Measurements from ENCODE around the gene CALHM4.

CALHM4 gene, protein sequence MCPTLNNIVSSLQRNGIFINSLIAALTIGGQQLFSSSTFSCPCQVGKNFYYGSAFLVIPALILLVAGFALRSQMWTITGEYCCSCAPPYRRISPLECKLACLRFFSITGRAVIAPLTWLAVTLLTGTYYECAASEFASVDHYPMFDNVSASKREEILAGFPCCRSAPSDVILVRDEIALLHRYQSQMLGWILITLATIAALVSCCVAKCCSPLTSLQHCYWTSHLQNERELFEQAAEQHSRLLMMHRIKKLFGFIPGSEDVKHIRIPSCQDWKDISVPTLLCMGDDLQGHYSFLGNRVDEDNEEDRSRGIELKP

DNA sequence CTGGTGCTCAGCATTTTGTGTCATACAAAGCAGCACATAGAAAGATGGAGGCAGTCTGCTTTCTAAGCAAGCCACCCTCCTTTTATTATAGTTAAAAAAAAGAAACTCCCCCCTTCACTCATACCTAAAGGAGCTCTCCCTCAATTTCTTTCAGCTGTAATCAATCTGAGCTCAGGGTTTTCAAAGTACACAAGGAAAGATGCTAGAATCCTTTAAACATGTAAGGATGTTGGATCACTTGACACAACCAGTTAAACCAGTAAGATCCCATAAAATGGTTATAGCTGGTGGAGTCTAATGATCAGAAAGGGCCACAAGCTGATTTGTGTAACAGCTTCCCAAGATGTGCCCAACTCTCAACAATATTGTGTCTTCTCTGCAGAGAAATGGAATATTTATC, at the start of gene CALHM4:
Gene CALHM4, plus strand, starts transcription at position 301 of the 400 bp plus-strand sequence. Its CDS starts 43 bp downstream, at position 344.
- no peak for DNase-seq (ENCODE audit: low read depth in 2 of 2, low spot score in 1 of 2)

DNA sequence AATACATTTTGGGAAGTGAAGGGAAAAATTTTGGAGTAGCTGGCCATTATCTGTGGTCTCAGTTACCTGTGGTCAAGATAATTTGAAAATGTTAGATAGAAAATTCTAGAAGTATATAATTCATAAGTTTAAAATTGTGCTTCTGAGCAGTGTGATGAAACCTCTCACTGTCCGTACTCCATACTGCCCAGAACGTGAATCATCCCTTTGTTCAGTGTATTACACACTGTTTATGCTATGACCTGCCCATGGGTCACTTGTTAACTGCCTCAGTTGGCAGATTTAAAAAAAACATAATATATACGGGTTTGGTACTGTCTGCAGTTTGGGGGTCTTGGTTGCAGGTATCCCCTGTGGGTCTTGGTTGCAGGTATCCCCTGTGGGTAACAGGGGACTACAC, 46.2 kb upstream of the CALHM4 start:
- no peak for DNase-seq (ENCODE audit: low read depth in 2 of 2, low spot score in 1 of 2)

DNA sequence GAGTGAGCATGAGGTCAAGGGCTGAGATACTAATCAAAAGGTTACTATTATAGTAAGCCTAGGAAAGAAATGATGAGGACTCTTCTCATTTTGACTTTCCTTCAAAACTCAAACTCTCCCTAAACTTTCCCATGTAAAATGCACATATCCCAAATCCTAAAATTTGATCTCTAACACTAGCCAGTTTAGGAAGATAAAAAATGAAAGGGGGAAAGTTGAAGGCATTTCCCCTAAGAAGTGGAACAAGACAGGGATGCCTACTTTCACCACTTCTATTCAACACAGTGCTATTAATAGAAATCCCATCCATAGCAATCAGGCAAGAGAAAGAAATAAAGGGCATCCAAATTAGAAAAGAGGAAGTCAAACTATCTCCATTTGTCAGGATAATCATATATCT, 45.0 kb upstream of the CALHM4 start:
- DNase-seq (ENCODE audit: low read depth in 2 of 2, low spot score in 1 of 2): no peak

DNA sequence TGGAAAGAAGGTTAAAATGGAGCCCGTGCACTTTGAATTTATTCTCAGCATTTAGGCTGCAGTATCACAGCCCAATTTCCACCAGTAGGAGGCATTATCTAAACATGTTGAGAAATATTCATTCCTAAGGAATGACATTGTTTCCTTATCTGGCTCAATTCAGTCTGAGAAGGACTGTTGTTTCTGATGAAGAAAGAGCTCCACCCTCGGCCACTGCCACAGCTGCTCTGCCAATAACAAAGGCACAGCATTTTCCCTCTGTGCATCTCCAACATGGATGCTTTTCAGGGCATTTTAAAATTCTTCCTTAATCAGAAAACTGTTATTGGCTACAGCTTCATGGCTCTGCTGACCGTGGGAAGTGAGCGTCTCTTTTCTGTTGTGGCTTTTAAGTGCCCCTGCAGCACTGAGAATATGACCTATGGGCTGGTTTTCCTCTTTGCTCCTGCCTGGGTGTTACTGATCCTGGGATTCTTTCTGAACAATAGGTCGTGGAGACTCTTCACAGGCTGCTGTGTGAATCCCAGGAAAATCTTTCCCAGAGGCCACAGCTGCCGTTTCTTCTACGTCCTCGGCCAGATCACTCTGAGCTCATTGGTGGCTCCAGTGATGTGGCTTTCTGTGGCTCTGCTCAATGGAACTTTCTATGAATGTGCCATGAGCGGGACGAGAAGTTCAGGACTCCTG, 42.0 kb upstream of the CALHM4 start, which contains the start of gene CALHM5:
Gene CALHM5, plus strand, starts transcription at position 216 of the 687 bp plus-strand sequence. Its CDS starts 58 bp downstream, at position 274.
- no peak for DNase-seq (ENCODE audit: low read depth in 2 of 2, low spot score in 1 of 2)

DNA sequence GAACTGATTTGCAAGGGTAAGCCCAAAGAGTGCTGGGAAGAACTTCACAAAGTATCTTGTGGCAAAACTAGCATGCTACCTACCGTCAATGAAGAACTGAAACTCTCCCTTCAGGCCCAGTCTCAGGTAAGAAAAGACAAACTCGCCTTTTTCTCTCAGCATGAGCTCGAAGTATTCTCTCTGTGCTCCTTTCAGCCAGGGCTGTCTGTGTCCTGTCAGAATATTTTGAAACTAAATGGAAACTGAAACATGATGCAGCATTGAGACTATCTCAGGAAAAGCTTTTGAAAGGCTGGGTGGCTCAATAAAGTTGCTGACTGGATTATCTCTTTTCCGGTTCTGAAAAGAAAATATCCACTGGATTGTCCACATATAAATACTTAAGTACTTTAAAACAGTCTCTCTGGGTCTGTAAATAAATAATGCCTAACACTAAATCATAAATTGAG, 41.4 kb upstream of the CALHM4 start:
- DNase-seq (ENCODE audit: low read depth in 2 of 2, low spot score in 1 of 2): no peak

DNA sequence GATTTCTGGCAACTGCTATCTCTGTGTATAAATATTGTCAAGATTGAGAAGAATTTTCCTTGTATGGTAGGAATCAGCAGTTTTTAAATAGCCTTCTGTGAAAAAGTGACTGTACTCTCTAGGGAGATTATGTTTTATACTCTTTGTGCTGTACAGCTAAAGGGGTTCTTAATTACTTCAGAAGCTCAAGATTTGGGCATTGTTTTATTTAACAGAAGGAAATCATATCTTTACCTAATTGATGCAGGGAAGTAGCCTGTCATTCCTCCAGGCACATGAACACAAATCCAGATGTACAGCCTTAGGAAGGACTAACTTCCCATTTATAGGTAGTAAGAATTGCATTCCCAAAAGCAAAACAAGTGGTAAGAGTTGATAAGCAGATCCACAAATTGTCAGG, 40.8 kb upstream of the CALHM4 start:
- DNase-seq (ENCODE audit: low read depth in 2 of 2, low spot score in 1 of 2): no peak

DNA sequence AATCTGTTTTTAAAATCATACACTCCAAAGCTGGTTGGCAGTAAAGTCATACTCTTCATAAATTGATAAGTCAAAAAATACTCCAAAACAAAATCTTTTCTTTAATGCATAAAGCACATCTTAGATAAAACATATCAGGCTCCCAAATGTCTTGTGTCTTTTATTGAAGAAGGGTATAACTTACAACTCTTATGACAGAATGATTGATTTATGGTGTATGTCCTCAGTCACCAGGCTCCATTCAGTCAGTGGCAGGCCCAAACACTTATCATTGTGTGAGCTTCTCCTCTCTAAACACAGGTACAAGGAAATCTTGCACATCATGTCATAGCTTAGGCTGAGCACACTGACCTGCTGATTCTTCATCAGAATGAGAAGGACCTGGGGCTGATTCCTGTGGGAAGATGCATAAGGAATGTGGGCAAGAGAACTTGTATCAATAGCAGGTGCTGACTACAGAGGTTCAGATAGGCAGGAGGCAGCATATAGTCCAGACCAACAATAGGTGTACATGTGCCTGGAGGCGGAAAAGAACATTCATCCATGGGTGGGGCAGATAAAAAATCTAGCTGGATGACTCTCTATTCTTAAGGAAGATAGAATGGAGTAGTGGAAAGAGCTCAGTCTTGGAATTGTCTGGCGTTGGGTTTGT, 40.2 kb upstream of the CALHM4 start:
- no peak for DNase-seq (ENCODE audit: low read depth in 2 of 2, low spot score in 1 of 2)

DNA sequence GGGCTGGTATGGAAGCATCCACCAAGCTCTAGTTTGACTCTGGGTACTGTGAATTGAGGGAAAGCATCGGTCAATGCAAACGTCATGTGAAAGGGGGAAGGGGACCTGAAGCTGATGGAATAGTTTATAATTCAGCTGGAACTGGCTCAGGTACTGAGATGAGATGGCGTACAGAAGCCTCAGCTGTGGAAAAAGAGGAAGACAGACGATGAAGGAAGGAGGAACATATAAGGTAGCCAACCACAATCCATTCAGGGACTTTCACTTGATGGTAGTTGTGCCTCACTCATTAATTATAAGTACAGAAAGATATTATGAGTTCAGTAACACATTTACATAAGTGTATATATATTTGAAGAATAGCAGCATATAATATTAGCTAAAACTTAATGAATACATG, 39.4 kb upstream of the CALHM4 start:
- no peak for DNase-seq (ENCODE audit: low read depth in 2 of 2, low spot score in 1 of 2)

DNA sequence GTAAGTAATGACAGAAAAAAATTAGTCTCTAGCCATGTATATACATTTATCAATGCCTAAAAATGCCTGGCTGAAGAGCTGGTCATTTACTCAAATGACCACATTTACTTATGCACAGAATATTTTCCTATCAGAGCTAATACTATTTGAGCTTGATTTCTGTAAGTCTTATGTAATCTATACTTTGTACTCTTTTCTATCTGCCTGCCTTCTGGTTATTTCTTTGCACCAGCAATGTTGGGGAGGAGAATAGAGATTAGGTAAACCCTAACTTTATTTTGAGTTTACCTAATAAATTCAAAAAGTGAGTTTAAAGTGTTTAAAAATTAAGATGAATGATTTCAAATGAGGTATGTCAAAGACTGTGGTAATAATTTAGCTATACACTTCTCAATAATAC, 38.4 kb upstream of the CALHM4 start:
- no peak for DNase-seq (ENCODE audit: low read depth in 2 of 2, low spot score in 1 of 2)

DNA sequence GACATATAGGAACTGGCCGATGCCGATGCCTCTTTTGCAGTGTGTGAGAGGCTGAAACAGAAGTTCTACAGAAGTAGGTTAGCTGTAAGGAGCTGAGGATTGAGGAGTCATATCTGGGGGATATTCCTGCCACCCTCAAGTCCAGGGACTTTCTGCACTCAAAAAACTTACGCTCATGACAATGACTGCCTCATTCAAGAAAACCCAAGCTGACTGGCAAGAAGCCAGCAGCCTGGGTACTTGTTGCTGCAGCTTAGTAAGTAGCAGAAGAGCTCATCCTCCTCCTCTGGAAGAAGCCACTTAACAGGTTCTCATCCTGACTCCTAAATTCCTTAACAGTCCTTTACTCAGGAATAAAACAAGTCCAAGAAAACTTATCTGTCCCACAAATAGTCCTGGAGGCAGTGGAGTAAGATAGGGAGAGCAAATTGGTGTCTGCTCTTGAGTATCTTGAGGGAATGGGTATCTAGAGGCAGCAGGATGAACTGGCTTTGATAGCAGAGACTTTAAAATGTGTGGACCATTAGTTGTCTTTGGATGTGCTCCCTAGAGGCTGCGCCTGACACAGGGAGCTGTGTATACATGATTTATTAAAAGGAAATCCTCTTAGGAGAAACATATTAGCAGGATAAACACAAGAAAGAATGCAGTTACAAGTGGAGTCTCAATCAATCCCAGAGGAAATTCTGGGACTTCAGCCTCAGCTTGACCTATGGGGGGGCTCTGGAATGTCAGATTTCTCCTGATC, 34.8 kb upstream of the CALHM4 start:
- no peak for DNase-seq (ENCODE audit: low read depth in 2 of 2, low spot score in 1 of 2)

DNA sequence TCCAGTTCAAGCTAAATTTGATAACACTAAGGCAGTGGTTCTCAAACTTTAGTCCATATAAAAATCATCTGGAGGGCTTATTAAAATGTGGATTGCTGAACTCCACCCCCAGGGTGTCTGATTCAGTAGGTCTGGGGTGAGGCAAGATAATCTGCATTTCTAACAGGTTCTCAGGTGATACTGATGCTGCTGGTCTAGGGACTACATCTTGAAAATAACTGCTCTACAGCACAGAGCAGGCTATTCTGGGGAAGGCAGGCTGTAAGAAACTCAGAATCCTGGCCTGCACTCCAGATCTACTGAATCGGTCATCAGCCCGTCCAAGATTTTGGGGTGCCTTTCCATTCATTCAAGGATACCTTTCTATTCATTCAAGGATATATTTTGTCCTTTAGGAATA, 30.7 kb upstream of the CALHM4 start:
- no peak for DNase-seq (ENCODE audit: low read depth in 2 of 2, low spot score in 1 of 2)

DNA sequence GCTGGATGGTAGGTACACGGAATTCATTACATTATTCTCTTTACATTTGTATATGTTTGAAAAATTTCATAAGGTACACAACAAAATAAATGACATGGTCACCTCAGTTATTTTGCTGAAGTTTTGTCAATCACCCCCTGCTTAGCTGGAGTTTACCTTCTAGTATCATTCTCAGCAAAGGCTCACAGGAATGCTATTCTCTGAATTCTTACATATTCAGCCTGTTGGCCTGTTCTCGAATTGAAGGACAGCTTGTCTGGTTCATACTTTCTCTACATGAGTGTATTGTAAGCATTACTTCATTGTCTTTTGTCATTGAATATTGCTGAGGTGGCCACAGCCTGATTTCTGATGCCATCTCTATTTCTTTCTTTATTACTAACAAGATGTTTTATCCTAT, 29.3 kb upstream of the CALHM4 start:
- DNase-seq (ENCODE audit: low read depth in 2 of 2, low spot score in 1 of 2): no peak

DNA sequence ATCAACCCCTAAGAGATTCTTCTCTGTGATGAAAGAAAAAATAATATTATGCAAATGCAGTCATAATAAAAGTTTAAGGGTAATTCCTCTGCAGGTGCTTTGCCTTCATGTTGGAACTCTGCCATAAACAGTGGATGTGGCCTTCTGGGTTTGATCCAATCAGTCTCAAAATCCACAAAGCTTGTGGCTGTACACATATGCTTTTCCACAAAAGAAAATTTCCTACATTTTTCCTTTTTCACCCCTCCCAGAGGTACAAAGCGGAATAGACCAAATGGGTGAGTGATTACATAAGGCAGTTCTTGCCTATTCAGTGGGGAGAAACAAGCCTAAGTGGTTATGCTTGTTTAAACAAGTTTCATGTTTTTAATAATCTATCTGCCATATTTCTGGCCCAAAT, 25.4 kb upstream of the CALHM4 start:
- no peak for DNase-seq (ENCODE audit: low read depth in 2 of 2, low spot score in 1 of 2)

DNA sequence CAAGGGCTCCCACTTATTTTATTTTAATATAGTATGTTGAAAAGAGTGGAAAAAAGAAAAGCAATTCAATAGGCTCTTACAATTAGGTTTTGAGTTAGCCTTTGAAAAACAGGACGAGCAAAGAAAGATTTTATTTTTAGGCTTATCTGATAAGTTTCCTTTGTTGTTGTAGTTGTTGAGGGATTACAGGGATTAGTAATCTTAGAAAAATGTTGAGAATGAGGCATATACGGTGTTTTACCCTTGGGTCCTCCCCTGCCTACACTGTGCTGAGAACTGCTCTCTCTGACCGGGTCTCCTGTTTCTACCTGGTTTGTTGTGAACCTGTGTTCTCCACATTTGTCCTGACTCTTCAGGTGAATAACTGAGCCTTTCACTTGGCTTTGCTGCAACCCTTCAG, 24.8 kb upstream of the CALHM4 start:
- no peak for DNase-seq (ENCODE audit: low read depth in 2 of 2, low spot score in 1 of 2)

DNA sequence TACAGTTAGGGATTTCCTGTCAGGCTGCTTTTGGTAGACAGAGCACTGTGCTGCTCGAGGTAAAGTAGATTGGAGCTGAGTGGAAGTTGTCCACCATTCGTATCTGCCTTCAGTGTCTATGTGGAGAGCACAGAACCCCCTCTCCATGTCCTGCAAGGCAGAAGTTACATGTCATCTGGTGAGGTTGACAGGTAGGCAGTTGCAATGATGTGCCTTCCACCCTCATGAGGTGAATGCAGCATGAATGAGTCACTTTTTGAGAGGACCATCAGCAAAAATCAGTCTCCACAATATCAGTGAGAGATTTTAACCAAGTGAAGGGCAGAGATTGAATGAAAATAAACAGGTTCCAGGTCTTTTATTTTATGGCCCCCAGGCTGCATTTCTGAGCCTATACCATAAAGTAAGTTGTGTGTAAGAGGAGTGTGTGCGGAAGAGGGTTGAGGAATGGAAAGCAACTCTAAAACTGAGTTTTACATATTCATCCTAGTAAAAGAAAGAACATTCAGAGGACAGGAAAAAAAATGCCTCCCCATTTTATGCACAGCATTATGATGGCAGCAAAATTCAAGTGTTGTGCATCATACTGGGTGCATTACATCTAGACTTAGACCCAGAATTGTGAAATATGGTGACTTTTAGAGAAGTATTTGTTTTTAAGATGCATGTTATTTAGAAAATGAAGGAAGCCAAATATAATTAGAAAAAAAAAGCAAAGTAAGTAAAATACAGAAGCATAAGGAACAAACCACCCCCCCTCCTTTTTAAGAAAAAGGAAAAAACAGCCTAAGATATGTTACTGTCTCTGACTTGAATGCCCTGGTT, 23.9 kb upstream of the CALHM4 start:
- no peak for DNase-seq (ENCODE audit: low read depth in 2 of 2, low spot score in 1 of 2)

DNA sequence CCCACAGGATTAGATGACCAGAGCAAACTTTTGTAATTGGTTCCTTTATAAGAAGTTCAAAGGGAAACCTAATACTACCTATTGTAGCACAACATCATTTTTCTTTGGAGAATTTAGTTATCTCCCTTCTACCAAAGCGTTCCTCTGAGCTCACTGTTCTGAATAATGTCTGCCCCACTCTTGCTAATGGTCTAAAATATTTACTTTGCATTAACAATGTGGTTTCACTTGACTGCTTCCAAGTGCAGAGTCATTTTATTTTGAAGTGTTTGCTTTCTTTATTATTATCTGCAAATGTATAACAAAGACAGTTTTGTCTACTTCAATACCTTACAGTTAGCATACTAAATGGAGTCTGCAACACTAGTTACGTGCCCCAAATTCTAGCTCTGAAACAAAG, 23.1 kb upstream of the CALHM4 start:
- no peak for DNase-seq (ENCODE audit: low read depth in 2 of 2, low spot score in 1 of 2)

DNA sequence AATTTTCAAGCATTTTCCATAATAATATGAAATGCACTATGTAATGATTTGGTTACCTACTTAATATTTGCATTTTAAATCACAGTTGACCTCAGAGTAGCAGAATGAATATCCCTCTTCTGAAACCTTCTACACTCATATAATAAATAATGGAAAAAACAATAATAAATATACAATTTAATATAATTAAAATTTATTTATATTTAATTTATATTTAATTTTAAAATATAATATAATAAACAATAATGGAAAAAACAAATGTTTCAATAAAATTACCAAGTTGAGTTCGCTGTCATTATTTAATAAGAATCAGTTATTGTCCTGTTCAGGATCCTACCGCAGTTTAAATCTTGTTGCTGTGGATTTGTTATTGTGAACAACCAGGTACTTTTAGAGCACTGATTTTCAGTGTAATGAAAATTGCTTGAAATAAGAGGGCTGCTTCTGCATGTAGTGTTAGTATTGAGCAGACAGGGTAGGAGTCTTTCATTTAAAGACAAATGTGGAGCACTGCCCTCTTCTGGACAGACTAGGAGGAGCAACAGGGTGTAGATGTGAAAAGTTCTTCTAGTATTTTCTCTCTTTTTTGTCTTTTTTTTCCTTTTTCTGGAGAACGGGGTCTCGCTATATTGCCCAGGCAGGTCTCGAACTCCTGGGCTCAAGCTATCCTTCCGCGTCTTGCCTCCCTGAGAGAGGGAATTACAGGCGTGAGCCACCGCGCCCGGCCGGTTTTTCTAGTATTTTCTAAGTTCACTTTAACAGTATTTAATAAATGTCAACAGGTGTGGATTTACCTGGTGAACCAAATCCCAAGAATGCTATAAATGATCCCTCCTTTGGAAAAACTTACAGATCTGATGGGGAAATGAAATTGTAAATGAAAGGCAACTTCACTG, 21.6 kb upstream of the CALHM4 start:
- DNase-seq (ENCODE audit: low read depth in 2 of 2, low spot score in 1 of 2): peak; percentile 3 to 23

DNA sequence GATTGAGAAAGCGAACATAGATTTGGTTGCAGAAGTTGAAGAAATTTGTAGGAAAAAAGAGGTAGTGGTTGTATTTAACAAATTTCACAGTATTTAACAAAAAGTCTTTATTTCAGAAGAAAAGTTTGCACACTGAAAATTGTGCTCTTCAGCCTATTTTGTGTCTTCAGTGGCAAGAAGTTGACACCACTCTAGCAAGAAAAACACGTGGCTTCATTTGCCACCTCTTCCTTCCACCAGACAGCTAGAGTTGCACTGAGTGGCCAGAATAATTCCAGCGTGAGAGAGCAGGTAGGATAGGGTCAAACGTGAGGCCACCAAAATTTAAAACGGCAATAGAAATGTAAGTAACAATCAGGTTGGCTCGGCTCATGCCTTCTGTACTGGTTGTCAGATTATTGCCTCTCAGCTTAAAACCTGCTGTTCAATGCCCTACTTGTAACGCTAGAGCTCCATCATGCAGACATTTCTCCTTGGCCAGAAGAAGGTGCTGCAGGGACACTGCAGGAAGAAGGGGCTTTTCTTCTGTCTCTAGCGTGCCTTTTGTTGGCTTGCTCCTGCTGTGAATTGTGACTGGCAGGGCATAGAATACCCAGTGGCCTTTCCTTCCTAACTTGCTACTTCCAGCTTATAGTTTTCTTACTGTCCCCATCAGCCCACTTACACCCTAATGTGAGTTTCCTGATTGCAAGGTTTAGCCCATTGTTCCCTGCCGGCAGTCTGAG, 20.2 kb upstream of the CALHM4 start:
- DNase-seq (ENCODE audit: low read depth in 2 of 2, low spot score in 1 of 2): no peak

DNA sequence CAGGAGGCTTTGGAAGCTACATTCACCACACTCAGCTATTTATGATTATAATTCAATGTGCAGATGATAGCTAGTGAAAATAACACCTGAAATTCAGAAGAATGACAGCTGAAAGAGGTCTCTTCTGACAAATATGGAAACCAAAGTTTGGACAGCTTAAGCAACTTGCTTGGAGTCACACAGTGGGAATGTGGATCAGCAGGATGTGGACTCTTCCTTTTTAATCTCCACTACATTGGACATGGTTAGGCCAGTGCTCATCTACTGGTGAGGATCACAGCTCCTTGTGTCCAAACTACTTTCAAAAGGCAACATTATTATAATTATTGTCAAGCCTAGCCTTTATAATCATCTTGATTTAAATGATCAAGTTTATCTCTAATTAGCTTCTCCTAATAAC, 18.4 kb upstream of the CALHM4 start:
- no peak for DNase-seq (ENCODE audit: low read depth in 2 of 2, low spot score in 1 of 2)

Measured in stimulated activated CD8-positive, alpha-beta memory T cell treated with anti-CD3 and anti-CD28 coated beads, Interleukin-4, amount 100 ng/mL, for 4 hours (primary cell).